GM23338 (cell line): ENCODE results near the gene TRAF7.

Source experiments
- CREB1 ChIP-seq: fragments of 250-450 bp; sonication (Bioruptor Pico); IDR thresholded peaks from 2 replicates; pipeline ENCODE4 v1.5.0; 2020; ENCODE audit warnings: low read depth, mild to moderate bottlenecking, moderate library complexity
- EZH2 ChIP-seq: fragments of 200-600 bp; sonication (generic); IDR thresholded peaks from one replicate; pipeline ENCODE4 v1.8.0; 2017; ENCODE audit warnings: antibody characterized with exemption, mild to moderate bottlenecking, low read depth; ENCODE audit not compliant: unreplicated experiment
- EZH2phosphoT487 ChIP-seq: fragments of 200-600 bp; sonication (generic); IDR thresholded peaks from one replicate; pipeline ENCODE4 v1.8.1; 2018; ENCODE audit warnings: antibody characterized with exemption; ENCODE audit not compliant: unreplicated experiment
- JUNB ChIP-seq: IDR thresholded peaks from one replicate; pipeline ENCODE4 v1.6.1; 2016; ENCODE audit warnings: antibody characterized with exemption; ENCODE audit not compliant: unreplicated experiment
- NANOG ChIP-seq: IDR thresholded peaks from 2 replicates; pipeline ENCODE4 v1.6.1; 2016; ENCODE audit warnings: antibody characterized with exemption, borderline replicate concordance
- POLR2AphosphoS5 ChIP-seq: IDR thresholded peaks from 2 replicates; pipeline ENCODE4 v1.6.1; 2016; ENCODE audit warnings: antibody characterized with exemption, low read depth
- ZNF114 ChIP-seq: fragments of 250-450 bp; sonication (Bioruptor Pico); IDR thresholded peaks from 2 replicates; pipeline ENCODE4 v1.5.0; 2020; ENCODE audit warnings: mild to moderate bottlenecking, moderate library complexity
- ZNF331 ChIP-seq: fragments of 250-450 bp; sonication (Bioruptor Pico); IDR thresholded peaks from 2 replicates; pipeline ENCODE4 v1.5.0; 2020; ENCODE audit warnings: low read depth, mild to moderate bottlenecking, moderate library complexity
- TF ChIP-seq, protein P1 (sequence below), 2 experiments: fragments of 200-600 bp in 1 of 2; sonication (generic) in 1 of 2; conservative IDR thresholded peaks; 2 replicates each; pipeline versions ENCODE4 v1.5.1 to v1.6.1; 2016 to 2017; ENCODE audit warnings: antibody characterized with exemption in 2 of 2, low read depth in 2 of 2, mild to moderate bottlenecking in 2 of 2, moderate library complexity in 1 of 2
- TF ChIP-seq, protein P2 (sequence below): fragments of 250-450 bp; sonication (Bioruptor Pico); IDR thresholded peaks from 2 replicates; pipeline ENCODE4 v1.5.0; 2020; ENCODE audit warnings: mild to moderate bottlenecking, moderate library complexity
- TF ChIP-seq, protein P3 (sequence below): IDR thresholded peaks from one replicate; pipeline ENCODE4 v1.6.1; 2018; ENCODE audit warnings: antibody characterized with exemption; ENCODE audit not compliant: unreplicated experiment

DNA sequence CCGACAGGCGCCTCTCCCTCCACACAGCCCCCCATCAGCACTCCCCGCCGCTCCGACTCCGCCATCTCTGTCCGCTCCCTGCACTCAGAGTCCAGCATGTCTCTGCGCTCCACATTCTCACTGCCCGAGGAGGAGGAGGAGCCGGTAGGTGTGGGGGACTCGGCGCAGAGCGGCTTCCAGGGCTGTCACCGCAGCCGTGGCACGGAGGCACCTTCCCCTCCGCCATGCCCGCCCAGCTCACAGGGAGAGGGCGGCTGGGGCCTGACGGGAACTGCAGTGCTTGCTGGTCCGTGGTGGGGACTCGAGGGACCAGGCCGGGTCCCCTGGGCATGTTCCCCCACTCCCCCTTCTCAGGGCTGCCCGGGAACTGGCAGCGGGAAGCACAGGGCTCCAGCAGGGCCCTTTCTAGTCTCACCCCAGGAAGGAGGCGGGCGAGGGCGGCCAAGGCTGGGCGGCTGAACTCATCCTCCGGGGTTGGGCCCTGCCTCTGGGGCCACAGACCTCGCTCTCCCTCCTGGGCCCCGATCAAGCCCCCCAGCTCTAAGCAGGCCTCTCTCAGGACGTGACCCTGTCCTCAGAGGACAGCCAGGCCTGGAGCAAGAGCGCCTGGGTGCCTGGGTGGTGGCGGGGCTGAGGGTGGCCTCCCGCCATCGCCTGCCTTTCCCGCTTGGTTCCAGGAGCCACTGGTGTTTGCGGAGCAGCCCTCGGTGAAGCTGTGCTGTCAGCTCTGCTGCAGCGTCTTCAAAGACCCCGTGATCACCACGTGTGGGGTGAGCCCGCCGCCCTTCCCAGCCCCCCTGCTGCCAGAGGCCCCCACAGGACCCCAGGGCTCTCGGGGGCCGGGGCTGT, 15.2 kb downstream of the TRAF7 start:
- TF ChIP-seq EZH2 (no peak), JUNB (no peak), POLR2AphosphoS5 (no peak), ZNF114 (CRISPR knock-in tag) (no peak), NANOG (no peak), EZH2phosphoT487 (no peak), ZNF331 (CRISPR knock-in tag) (no peak), CREB1 (no peak)
- TF ChIP-seq, protein P1, sequence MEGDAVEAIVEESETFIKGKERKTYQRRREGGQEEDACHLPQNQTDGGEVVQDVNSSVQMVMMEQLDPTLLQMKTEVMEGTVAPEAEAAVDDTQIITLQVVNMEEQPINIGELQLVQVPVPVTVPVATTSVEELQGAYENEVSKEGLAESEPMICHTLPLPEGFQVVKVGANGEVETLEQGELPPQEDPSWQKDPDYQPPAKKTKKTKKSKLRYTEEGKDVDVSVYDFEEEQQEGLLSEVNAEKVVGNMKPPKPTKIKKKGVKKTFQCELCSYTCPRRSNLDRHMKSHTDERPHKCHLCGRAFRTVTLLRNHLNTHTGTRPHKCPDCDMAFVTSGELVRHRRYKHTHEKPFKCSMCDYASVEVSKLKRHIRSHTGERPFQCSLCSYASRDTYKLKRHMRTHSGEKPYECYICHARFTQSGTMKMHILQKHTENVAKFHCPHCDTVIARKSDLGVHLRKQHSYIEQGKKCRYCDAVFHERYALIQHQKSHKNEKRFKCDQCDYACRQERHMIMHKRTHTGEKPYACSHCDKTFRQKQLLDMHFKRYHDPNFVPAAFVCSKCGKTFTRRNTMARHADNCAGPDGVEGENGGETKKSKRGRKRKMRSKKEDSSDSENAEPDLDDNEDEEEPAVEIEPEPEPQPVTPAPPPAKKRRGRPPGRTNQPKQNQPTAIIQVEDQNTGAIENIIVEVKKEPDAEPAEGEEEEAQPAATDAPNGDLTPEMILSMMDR (conservative IDR thresholded peaks at IDR 0.05; ENCODE audit: low read depth in 2 of 2), result no peak
- TF ChIP-seq, protein P2, sequence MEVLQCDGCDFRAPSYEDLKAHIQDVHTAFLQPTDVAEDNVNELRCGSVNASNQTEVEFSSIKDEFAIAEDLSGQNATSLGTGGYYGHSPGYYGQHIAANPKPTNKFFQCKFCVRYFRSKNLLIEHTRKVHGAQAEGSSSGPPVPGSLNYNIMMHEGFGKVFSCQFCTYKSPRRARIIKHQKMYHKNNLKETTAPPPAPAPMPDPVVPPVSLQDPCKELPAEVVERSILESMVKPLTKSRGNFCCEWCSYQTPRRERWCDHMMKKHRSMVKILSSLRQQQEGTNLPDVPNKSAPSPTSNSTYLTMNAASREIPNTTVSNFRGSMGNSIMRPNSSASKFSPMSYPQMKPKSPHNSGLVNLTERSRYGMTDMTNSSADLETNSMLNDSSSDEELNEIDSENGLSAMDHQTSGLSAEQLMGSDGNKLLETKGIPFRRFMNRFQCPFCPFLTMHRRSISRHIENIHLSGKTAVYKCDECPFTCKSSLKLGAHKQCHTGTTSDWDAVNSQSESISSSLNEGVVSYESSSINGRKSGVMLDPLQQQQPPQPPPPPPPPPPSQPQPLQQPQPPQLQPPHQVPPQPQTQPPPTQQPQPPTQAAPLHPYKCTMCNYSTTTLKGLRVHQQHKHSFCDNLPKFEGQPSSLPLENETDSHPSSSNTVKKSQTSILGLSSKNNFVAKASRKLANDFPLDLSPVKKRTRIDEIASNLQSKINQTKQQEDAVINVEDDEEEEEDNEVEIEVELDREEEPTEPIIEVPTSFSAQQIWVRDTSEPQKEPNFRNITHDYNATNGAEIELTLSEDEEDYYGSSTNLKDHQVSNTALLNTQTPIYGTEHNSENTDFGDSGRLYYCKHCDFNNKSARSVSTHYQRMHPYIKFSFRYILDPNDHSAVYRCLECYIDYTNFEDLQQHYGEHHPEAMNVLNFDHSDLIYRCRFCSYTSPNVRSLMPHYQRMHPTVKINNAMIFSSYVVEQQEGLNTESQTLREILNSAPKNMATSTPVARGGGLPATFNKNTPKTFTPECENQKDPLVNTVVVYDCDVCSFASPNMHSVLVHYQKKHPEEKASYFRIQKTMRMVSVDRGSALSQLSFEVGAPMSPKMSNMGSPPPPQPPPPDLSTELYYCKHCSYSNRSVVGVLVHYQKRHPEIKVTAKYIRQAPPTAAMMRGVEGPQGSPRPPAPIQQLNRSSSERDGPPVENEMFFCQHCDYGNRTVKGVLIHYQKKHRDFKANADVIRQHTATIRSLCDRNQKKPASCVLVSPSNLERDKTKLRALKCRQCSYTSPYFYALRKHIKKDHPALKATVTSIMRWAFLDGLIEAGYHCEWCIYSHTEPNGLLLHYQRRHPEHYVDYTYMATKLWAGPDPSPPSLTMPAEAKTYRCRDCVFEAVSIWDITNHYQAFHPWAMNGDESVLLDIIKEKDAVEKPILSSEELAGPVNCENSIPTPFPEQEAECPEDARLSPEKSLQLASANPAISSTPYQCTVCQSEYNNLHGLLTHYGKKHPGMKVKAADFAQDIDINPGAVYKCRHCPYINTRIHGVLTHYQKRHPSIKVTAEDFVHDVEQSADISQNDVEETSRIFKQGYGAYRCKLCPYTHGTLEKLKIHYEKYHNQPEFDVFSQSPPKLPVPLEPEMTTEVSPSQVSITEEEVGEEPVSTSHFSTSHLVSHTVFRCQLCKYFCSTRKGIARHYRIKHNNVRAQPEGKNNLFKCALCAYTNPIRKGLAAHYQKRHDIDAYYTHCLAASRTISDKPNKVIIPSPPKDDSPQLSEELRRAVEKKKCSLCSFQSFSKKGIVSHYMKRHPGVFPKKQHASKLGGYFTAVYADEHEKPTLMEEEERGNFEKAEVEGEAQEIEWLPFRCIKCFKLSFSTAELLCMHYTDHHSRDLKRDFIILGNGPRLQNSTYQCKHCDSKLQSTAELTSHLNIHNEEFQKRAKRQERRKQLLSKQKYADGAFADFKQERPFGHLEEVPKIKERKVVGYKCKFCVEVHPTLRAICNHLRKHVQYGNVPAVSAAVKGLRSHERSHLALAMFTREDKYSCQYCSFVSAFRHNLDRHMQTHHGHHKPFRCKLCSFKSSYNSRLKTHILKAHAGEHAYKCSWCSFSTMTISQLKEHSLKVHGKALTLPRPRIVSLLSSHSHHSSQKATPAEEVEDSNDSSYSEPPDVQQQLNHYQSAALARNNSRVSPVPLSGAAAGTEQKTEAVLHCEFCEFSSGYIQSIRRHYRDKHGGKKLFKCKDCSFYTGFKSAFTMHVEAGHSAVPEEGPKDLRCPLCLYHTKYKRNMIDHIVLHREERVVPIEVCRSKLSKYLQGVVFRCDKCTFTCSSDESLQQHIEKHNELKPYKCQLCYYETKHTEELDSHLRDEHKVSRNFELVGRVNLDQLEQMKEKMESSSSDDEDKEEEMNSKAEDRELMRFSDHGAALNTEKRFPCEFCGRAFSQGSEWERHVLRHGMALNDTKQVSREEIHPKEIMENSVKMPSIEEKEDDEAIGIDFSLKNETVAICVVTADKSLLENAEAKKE (CRISPR knock-in tag), result no peak
- TF ChIP-seq, protein P3, sequence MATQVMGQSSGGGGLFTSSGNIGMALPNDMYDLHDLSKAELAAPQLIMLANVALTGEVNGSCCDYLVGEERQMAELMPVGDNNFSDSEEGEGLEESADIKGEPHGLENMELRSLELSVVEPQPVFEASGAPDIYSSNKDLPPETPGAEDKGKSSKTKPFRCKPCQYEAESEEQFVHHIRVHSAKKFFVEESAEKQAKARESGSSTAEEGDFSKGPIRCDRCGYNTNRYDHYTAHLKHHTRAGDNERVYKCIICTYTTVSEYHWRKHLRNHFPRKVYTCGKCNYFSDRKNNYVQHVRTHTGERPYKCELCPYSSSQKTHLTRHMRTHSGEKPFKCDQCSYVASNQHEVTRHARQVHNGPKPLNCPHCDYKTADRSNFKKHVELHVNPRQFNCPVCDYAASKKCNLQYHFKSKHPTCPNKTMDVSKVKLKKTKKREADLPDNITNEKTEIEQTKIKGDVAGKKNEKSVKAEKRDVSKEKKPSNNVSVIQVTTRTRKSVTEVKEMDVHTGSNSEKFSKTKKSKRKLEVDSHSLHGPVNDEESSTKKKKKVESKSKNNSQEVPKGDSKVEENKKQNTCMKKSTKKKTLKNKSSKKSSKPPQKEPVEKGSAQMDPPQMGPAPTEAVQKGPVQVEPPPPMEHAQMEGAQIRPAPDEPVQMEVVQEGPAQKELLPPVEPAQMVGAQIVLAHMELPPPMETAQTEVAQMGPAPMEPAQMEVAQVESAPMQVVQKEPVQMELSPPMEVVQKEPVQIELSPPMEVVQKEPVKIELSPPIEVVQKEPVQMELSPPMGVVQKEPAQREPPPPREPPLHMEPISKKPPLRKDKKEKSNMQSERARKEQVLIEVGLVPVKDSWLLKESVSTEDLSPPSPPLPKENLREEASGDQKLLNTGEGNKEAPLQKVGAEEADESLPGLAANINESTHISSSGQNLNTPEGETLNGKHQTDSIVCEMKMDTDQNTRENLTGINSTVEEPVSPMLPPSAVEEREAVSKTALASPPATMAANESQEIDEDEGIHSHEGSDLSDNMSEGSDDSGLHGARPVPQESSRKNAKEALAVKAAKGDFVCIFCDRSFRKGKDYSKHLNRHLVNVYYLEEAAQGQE, result no peak
